CD14-positive monocyte (primary cell): ENCODE data around the gene RFLNA. TPM values are rescaled to one million over a fixed set of nuclear protein-coding genes. Genes with fewer than 3 reads are reported as not detected.

Experiments
- DNase-seq, 3 donors: peaks; one replicate each; pipeline ENCODE4 v3.0.0-alpha.2; 2011 to 2022
- H2AFZ ChIP-seq: 2 replicates; pipeline ENCODE4 v1.6.0; 2012; ENCODE audit warnings: mild to moderate bottlenecking, low read depth, low read length, inconsistent platforms; ENCODE audit not compliant: insufficient read depth, poor library complexity, severe bottlenecking
- H3K27ac ChIP-seq, 2 donors: 1 replicate in 1 of 2; 2 replicates in 1 of 2; pipeline ENCODE4 v1.5.1; 2012 to 2013; ENCODE audit warnings: low read length in 2 of 2, control low read depth in 1 of 2, inconsistent platforms in 1 of 2, low read depth in 1 of 2, mild to moderate bottlenecking in 1 of 2
- H3K27me3 ChIP-seq, 2 donors: one replicate each; pipeline versions ENCODE4 v1.6.0 to v1.6.1; 2011 to 2013; ENCODE audit warnings: low read length in 2 of 2; ENCODE audit not compliant: control insufficient read depth in 2 of 2, insufficient read depth in 2 of 2
- H3K36me3 ChIP-seq, 2 donors: replicated peaks in 1 of 2; 1 replicate in 1 of 2; 2 replicates in 1 of 2; pipeline versions ENCODE4 v1.5.1 to v1.6.1; 2012 to 2013; ENCODE audit warnings: low read length in 2 of 2, control low read depth in 1 of 2, inconsistent platforms in 1 of 2, mild to moderate bottlenecking in 1 of 2; ENCODE audit not compliant: insufficient read depth in 2 of 2, control insufficient read depth in 1 of 2
- H3K4me1 ChIP-seq, 2 donors: 1 replicate in 1 of 2; 2 replicates in 1 of 2; pipeline versions ENCODE4 v1.5.1 to v1.6.1; 2012 to 2013; ENCODE audit warnings: low read length in 2 of 2, control low read depth in 1 of 2, inconsistent platforms in 1 of 2, mild to moderate bottlenecking in 1 of 2, moderate library complexity in 1 of 2; ENCODE audit not compliant: insufficient read depth in 2 of 2, control insufficient read depth in 1 of 2
- H3K4me2 ChIP-seq: replicated peaks from 2 replicates; pipeline ENCODE3; 2012; ENCODE audit warnings: low read length, moderate library complexity, mild to moderate bottlenecking; ENCODE audit not compliant: poor library complexity, severe bottlenecking; ENCODE audit errors: extremely low read depth
- H3K4me3 ChIP-seq, 3 experiments: fragments of 200-600 bp in 1 of 3; sonication (generic) in 1 of 3; replicated peaks in 1 of 3; 1 replicate in 2 of 3; 2 replicates in 1 of 3; pipeline ENCODE4 v1.5.1; 2011 to 2013; ENCODE audit warnings: low read length in 3 of 3, mild to moderate bottlenecking in 3 of 3, control low read depth in 2 of 3, low read depth in 2 of 3, inconsistent platforms in 1 of 3, moderate library complexity in 1 of 3
- H3K79me2 ChIP-seq: 2 replicates; pipeline ENCODE4 v1.6.0; 2012; ENCODE audit warnings: mild to moderate bottlenecking, control low read depth, inconsistent platforms, low read length, moderate library complexity; ENCODE audit not compliant: insufficient read depth
- H3K9ac ChIP-seq: 2 replicates; pipeline ENCODE4 v1.6.0; 2017; ENCODE audit warnings: low read length, mild to moderate bottlenecking; ENCODE audit not compliant: insufficient read depth, poor library complexity, severe bottlenecking
- H3K9me3 ChIP-seq, 2 donors: replicated peaks in 1 of 2; 1 replicate in 1 of 2; 2 replicates in 1 of 2; pipeline versions ENCODE4 v1.5.1 to v1.6.1; 2012 to 2013; ENCODE audit warnings: low read length in 2 of 2, control low read depth in 1 of 2; ENCODE audit not compliant: control insufficient read depth in 1 of 2, insufficient read depth in 1 of 2
- H4K20me1 ChIP-seq: 2 replicates; pipeline ENCODE4 v1.6.0; 2012; ENCODE audit warnings: mild to moderate bottlenecking, low read length, control low read depth, moderate library complexity; ENCODE audit not compliant: insufficient read depth
- H3K27ac Mint-ChIP-seq, 7 donors: one replicate each; pipeline ENCODE4 v1.8.0; 2020; ENCODE audit warnings: mild to moderate bottlenecking in 7 of 7, mixed read lengths in 7 of 7, moderate library complexity in 6 of 7, inconsistent platforms in 2 of 7
- H3K27me3 Mint-ChIP-seq, 3 donors: one replicate each; pipeline ENCODE4 v1.8.0; 2021 to 2022; ENCODE audit warnings: low read depth in 3 of 3, mild to moderate bottlenecking in 3 of 3, mixed read lengths in 3 of 3, moderate library complexity in 3 of 3, inconsistent platforms in 1 of 3
- H3K36me3 Mint-ChIP-seq, 2 donors: one replicate each; pipeline ENCODE4 v1.8.0; 2020; ENCODE audit warnings: mixed read lengths in 2 of 2, inconsistent platforms in 1 of 2, mild to moderate bottlenecking in 1 of 2
- H3K4me1 Mint-ChIP-seq: one replicate; pipeline ENCODE4 v1.8.0; 2020; ENCODE audit warnings: mild to moderate bottlenecking, mixed read lengths
- H3K4me3 Mint-ChIP-seq, 2 donors: one replicate each; pipeline ENCODE4 v1.8.0; 2020; ENCODE audit warnings: mild to moderate bottlenecking in 2 of 2, mixed read lengths in 2 of 2, moderate library complexity in 1 of 2
- H3K9me3 Mint-ChIP-seq, 7 donors: one replicate each; pipeline ENCODE4 v1.8.0; 2020 to 2022; ENCODE audit warnings: mixed read lengths in 7 of 7, mild to moderate bottlenecking in 6 of 7, moderate library complexity in 6 of 7, inconsistent platforms in 2 of 7
- CTCF ChIP-seq: fragments of 200-600 bp; IDR thresholded peaks from one replicate; pipeline ENCODE4 v1.8.0; 2022; ENCODE audit warnings: antibody characterized with exemption, mild to moderate bottlenecking
- WGBS: methylation state at CpG from one replicate; pipeline ENCODE4 v1.1.5; 2013; ENCODE audit warnings: missing lambda C conversion rate; ENCODE audit not compliant: insufficient coverage; 5-methylcytosine and 5-hydroxymethylcytosine counted together
- intact Hi-C, 2 donors: fragments of 100-400 bp; cut with micrococcal nuclease; formaldehyde crosslinking; loops; one replicate each; pipeline versions ENCODE4 v1.15.0 to v1.15.1; 2023
- polyA plus RNA-seq, 3 donors: library from polyadenylated mRNA; depleted of rRNA in 1 of 3; unstranded in 2 of 3; stranded (reverse) in 1 of 3; fragments of 300-500 nt in 2 of 3; fragments of >200 nt in 1 of 3; fragmentation: Illumina TruSeq in 2 of 3; gene quantifications; 1 replicate in 2 of 3; 2 replicates in 1 of 3; pipeline ENCODE4 v1.2.3, GENCODE V29; 2012 to 2021

The RFLNA gene
- polyA plus RNA-seq, 3 donors = not detected

- Histone ChIP-seq H3K36me3 (no peaks in the 10 kb centered on the region), H4K20me1 (no peaks in the 10 kb centered on the region), H3K27ac (no peak overlapping the region), H3K27me3 (no peaks in the 10 kb centered on the region), H3K4me2 (no peak overlapping the region), H2AFZ (no peak overlapping the region), H3K9ac (no peak overlapping the region), H3K79me2 (no peaks in the 10 kb centered on the region), H3K4me1 (no peaks in the 10 kb centered on the region), H3K4me3 (no peak overlapping the region), H3K9me3 (no peaks in the 10 kb centered on the region)
- Mint-ChIP-seq H3K27me3 (peaks cover 0 to 4% (median 2%) of the 10 kb centered on the region in 3 donors), H3K4me1 (no peaks in the 10 kb centered on the region), H3K36me3 (no peaks in the 10 kb centered on the region), H3K27ac (no peak overlapping the region), H3K9me3 (peaks cover 0 to 4% (median 0%) of the 10 kb centered on the region in 7 donors), H3K4me3 (no peak overlapping the region)
- no peak for DNase-seq
- 94% methylated on average over 22 of the region's 28 CpGs for WGBS
- TF ChIP-seq CTCF = no peak
- intact Hi-C loops = no loop called here
These were observed 12.0 kb downstream of the RFLNA start for GRCh38 chr12:124306686-124307555.

- Histone ChIP-seq H2AFZ (no peak overlapping the region), H3K4me1 (no peaks in the 10 kb centered on the region), H3K36me3 (no peaks in the 10 kb centered on the region), H3K9me3 (no peaks in the 10 kb centered on the region), H4K20me1 (no peaks in the 10 kb centered on the region), H3K4me3 (no peak overlapping the region), H3K9ac (no peak overlapping the region), H3K27me3 (no peaks in the 10 kb centered on the region), H3K4me2 (no peak overlapping the region), H3K79me2 (no peaks in the 10 kb centered on the region), H3K27ac (no peak overlapping the region)
- peaks cover 0 to 6% (median 2%) of the 10 kb centered on the region in 3 donors for H3K27me3 Mint-ChIP-seq
- H3K9me3 Mint-ChIP-seq = peaks cover 0 to 4% (median 0%) of the 10 kb centered on the region in 7 donors
- H3K4me3 Mint-ChIP-seq = no peak overlapping the region
- H3K4me1 Mint-ChIP-seq = no peaks in the 10 kb centered on the region
- 92% methylated on average over 10 of the region's 10 CpGs for WGBS
- intact Hi-C loops = no loop called here
- H3K27ac Mint-ChIP-seq = no peak overlapping the region
- H3K36me3 Mint-ChIP-seq = no peaks in the 10 kb centered on the region
- no peak for DNase-seq
- no peak for TF ChIP-seq CTCF
These were observed 12.6 kb downstream of the RFLNA start for GRCh38 chr12:124307556-124307825.
